Right lobe of liver (tissue), 4 donors: ENCODE results near the gene TMEM132D.

ENCODE experiments used
- POLR2A ChIP-seq: fragments of 450-650 bp; IDR thresholded peaks from one replicate; pipeline ENCODE4 v1.6.1; 2017; ENCODE audit warnings: antibody characterized with exemption, mild to moderate bottlenecking
- TF ChIP-seq, protein P1 (sequence below), 4 donors: fragments of 200-600 bp in 3 of 4; fragments of 450-650 bp in 1 of 4; IDR thresholded peaks; one replicate each; pipeline versions ENCODE4 v1.5.1 to v1.8.0; 2016 to 2022; ENCODE audit warnings: antibody characterized with exemption in 4 of 4, mild to moderate bottlenecking in 2 of 4
- donor health status: DM: no; HTN: no; CAD: no.
- donor health status: DM: no; HTN: no; CAD: no.
- donor health status: DM: no; HTN: yes; CAD: no.

DNA sequence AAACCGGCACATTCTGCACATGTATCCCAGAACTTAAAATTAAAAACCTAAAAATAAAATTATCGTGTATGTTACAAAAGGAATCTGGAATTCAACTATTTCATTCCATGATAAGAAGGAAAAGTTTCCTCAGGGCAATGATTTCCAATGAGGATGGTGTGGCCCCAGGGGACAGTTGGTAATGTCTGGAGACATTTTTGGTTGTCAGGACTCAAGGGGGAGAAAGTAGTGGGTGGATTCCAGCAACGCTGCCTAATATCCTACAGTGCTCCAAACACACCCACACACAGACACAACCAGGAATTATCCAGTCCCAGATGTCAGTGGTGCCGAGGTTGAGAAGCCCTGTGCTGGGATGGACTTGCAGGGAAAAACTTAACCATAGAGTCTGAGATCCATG lies 228.3 kb downstream of the TMEM132D start:
- TF ChIP-seq, protein P1, sequence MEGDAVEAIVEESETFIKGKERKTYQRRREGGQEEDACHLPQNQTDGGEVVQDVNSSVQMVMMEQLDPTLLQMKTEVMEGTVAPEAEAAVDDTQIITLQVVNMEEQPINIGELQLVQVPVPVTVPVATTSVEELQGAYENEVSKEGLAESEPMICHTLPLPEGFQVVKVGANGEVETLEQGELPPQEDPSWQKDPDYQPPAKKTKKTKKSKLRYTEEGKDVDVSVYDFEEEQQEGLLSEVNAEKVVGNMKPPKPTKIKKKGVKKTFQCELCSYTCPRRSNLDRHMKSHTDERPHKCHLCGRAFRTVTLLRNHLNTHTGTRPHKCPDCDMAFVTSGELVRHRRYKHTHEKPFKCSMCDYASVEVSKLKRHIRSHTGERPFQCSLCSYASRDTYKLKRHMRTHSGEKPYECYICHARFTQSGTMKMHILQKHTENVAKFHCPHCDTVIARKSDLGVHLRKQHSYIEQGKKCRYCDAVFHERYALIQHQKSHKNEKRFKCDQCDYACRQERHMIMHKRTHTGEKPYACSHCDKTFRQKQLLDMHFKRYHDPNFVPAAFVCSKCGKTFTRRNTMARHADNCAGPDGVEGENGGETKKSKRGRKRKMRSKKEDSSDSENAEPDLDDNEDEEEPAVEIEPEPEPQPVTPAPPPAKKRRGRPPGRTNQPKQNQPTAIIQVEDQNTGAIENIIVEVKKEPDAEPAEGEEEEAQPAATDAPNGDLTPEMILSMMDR (IDR thresholded peaks at IDR 0.05), result no peak
- no peak for TF ChIP-seq POLR2A
